Muscle layer of duodenum (tissue), 2 donors: ENCODE results near the gene PRTFDC1.

Experiments
- H3K27ac ChIP-seq: one replicate; pipeline ENCODE4 v1.7.0; 2013; ENCODE audit warnings: mild to moderate bottlenecking, low read length
- H3K27me3 ChIP-seq: one replicate; pipeline ENCODE4 v1.7.0; 2013; ENCODE audit warnings: low read depth, mild to moderate bottlenecking, control low read depth, low read length
- H3K36me3 ChIP-seq, 2 donors: one replicate each; pipeline ENCODE4 v1.7.0; 2013; ENCODE audit warnings: low read length in 2 of 2, control low read depth in 1 of 2, mild to moderate bottlenecking in 1 of 2; ENCODE audit not compliant: insufficient read depth in 2 of 2, control insufficient read depth in 1 of 2
- H3K4me1 ChIP-seq, 2 donors: one replicate each; pipeline ENCODE4 v1.7.0; 2013; ENCODE audit warnings: low read length in 2 of 2, mild to moderate bottlenecking in 2 of 2, control low read depth in 1 of 2, moderate library complexity in 1 of 2; ENCODE audit not compliant: insufficient read depth in 2 of 2, control insufficient read depth in 1 of 2
- H3K4me3 ChIP-seq, 2 donors: one replicate each; pipeline ENCODE4 v1.7.0; 2013; ENCODE audit warnings: low read length in 2 of 2, low read depth in 1 of 2, mild to moderate bottlenecking in 1 of 2
- H3K9me3 ChIP-seq, 2 donors: one replicate each; pipeline ENCODE4 v1.7.0; 2013; ENCODE audit warnings: low read length in 2 of 2, control low read depth in 1 of 2, mild to moderate bottlenecking in 1 of 2; ENCODE audit not compliant: control insufficient read depth in 1 of 2
- donor health status: healthy.

Gene PRTFDC1

DNA sequence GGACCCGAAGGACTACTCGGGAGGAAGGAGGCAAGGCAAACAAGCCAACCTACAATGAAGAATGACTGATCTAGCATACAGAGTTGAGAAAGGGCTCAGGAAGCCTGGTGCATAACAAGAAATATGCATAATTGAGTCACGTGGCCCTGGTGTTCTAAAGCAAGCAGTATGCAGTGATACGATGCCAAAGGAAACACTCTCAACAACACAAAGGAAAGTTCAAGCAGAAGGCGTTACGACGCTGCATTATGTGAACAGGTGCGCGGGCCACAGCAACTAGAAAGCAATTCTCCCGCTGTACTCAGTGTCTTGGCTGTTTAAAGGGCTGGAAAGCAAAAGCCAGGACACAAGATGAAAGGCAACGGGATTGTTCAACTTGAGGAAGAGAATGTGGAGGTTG is 100.8 kb downstream of the PRTFDC1 start:
- Histone ChIP-seq H3K27ac (no peak overlapping the region), H3K4me3 (no peak overlapping the region)

DNA sequence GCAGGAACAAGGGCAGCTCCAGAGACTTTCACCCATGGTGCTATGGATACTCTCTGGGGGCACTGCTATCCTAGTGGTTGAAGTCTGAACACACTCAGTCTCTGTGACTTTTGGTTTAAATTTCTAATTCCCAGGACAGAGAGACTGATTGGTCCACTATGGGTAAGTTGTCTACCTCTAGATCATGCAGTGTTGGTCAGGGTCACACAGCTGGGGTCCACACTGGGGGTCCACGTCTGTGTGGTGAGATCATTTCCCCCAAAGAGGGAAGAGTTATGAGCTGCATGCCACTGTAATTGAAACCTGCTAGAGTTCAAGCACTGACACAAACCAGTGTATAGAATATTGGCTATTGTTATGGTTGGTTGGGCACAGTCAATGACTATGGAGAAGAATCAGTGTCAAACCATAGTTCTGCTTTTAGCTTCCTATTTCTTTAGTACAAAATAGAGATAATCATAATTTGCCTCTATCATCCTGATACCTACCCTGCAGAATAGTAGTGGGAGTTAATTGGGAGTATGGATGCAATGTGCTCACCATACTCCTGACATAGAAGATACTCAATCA is 101.6 kb downstream of the PRTFDC1 start:
- H3K9me3 ChIP-seq, result no peaks in the 10 kb centered on the region
- no peaks in the 10 kb centered on the region for H3K36me3 ChIP-seq
- H3K27me3 ChIP-seq, result no peaks in the 10 kb centered on the region
- no peak overlapping the region for H3K4me3 ChIP-seq
- H3K4me1 ChIP-seq, result no peaks in the 10 kb centered on the region
- no peak overlapping the region for H3K27ac ChIP-seq

More for the DNA sequence above, 100.8 kb downstream of the PRTFDC1 start:
- no peaks in the 10 kb centered on the region for H3K36me3 ChIP-seq
- H3K27me3 ChIP-seq, result no peaks in the 10 kb centered on the region
- no peaks in the 10 kb centered on the region for H3K4me1 ChIP-seq
- H3K9me3 ChIP-seq, result no peaks in the 10 kb centered on the region

DNA sequence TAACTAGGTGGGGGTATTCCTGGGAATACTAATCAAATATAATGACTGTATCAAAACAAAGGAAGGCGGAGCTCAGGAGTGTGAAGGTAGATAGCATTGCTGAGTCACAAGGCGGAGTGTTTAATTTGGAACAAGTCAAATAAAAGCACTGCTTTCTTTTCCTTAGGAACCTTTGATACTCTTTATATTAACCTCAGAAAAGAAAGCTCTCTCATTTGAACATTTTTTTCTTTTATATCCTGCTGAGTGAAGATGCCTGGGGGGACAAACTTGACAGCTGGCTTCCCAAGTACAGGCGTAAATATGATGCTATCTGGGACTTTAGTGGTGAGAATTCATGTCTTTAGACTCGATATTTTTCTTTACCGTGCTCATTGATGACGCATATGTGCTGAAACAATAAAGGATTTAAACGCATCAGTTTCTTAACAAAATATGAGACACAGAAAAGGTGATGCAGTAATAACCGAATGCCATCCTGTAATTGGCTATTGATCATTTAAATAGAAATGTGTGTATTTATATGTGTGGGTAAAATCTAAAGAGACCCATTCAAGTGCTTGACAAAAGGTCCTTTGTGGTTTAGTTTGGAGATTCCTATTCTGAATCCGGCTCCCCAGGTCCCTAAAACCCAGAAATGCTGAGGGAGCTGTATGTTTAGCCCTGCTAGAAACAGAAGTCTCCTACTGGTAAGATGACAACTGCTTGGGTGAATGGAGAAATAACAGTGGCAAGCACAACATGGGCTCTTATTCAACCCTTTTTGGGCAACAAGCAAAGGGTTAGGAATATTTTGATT is 102.7 kb downstream of the PRTFDC1 start:
- no peaks in the 10 kb centered on the region for H3K9me3 ChIP-seq
- H3K36me3 ChIP-seq, result no peaks in the 10 kb centered on the region
- H3K27ac ChIP-seq, result peak overlapping the region; percentile 22
- H3K27me3 ChIP-seq, result no peaks in the 10 kb centered on the region
- H3K4me1 ChIP-seq, result no peaks in the 10 kb centered on the region
- no peak overlapping the region for H3K4me3 ChIP-seq

DNA sequence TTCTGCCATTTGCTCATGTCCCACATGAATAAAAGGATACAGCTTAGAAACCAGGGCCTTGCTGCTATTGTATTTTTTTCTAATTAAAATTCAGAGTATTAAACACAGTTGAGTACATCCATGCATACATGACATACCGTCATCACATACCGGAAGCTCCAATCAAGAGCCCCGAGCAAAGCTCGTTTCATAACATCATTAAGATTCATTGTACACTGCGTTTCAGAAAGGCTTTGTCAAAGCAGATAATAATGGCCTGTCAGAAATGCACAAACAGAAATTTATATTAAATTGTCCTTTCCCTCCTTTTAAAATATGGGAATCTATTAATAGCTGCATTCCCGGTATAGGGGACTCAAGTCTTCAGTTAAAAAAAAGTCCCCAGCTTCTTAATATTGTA is 103.4 kb downstream of the PRTFDC1 start:
- H3K27me3 ChIP-seq, result no peaks in the 10 kb centered on the region
- no peak overlapping the region for H3K4me3 ChIP-seq
- no peaks in the 10 kb centered on the region for H3K9me3 ChIP-seq
- no peak overlapping the region for H3K27ac ChIP-seq
- no peaks in the 10 kb centered on the region for H3K4me1 ChIP-seq
- H3K36me3 ChIP-seq, result no peaks in the 10 kb centered on the region

DNA sequence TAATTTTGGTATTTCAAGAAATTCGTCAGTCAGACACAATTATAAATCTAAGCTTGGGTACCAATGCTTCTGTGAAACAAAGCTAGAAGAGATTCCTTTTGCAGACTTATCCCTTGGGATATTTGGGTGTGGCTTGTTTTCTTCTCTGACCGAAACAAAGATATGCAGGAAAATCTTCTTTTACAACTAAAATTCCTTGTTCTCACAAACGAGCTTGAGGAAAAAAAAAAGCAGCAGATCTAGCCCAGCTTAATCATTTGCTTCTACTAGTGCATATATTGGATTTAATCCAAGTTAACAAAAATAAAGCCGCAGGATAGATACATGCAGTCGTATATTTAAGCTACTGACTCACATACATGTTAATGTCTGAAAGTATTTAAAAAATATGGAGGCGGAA is 104.2 kb downstream of the PRTFDC1 start:
- no peak overlapping the region for H3K27ac ChIP-seq
- no peaks in the 10 kb centered on the region for H3K27me3 ChIP-seq
- H3K4me1 ChIP-seq, result no peaks in the 10 kb centered on the region
- H3K36me3 ChIP-seq, result no peaks in the 10 kb centered on the region
- no peaks in the 10 kb centered on the region for H3K9me3 ChIP-seq
- H3K4me3 ChIP-seq, result no peak overlapping the region

DNA sequence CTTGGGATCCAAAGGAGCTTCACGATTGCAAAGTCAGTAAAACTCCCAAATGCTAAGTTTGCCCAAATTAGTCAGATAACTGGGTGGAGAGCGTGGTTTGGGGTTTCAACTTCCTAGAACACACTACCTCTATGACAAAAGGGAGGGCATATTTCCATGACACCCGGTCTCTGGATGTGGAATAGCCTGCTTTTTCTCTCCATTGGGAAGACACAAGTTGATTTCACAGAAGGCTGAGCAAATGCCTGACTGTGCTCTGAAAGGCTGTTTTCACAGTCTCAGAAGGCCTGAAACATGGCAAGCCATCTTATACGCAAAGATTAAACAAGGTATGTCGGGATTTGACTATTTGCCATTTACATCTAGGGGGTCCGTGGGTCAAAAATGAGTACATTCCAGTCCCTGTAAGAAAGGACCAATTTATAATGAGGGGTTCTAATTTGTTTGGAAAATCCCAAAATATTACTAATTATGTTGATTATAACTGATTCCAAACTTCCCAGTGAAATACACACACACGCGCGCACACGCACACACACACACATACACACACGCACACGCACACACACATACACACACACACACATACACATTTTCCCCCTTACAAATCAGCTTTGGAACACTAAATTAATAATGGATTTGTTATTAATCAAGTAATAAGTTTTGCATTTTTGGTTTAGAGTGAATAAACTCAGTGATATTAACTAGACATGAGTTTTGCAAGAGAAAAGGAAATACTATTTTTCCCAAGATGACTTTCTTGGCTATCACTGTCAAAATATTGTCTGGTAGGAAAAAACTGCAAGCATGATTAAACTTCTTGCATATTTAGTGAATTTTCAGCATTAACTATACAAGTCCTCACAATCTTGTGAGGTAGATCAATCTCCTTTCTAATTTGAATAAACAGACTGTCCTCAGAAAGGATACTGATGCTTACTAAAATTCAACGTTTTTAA is 105.0 kb downstream of the PRTFDC1 start:
- no peaks in the 10 kb centered on the region for H3K27me3 ChIP-seq
- H3K4me3 ChIP-seq, result no peak overlapping the region
- H3K36me3 ChIP-seq, result no peaks in the 10 kb centered on the region
- H3K9me3 ChIP-seq, result no peaks in the 10 kb centered on the region
- H3K4me1 ChIP-seq, result no peaks in the 10 kb centered on the region
- H3K27ac ChIP-seq, result no peak overlapping the region

DNA sequence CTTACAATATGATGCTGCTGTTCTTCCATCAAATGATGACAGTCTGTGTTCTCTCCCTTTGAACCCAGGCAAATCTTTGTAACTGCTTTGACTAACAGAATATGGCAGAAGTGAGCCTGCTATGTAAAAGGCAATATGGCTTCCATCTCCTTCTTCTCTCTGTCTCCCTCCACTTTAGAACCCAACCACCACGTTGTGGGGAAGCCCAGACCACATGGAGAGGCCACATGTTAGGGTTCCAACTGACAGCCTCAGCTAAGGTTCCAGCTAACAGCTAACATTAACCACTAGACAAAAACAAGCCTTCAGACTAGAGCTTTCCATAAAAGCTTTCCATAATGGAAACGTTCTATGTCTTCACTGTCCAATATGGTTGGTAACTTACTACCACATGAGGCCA is 107.7 kb downstream of the PRTFDC1 start:
- no peaks in the 10 kb centered on the region for H3K4me1 ChIP-seq
- no peak overlapping the region for H3K4me3 ChIP-seq
- H3K9me3 ChIP-seq, result no peaks in the 10 kb centered on the region
- H3K27me3 ChIP-seq, result no peaks in the 10 kb centered on the region
- H3K36me3 ChIP-seq, result no peaks in the 10 kb centered on the region
- H3K27ac ChIP-seq, result no peak overlapping the region

DNA sequence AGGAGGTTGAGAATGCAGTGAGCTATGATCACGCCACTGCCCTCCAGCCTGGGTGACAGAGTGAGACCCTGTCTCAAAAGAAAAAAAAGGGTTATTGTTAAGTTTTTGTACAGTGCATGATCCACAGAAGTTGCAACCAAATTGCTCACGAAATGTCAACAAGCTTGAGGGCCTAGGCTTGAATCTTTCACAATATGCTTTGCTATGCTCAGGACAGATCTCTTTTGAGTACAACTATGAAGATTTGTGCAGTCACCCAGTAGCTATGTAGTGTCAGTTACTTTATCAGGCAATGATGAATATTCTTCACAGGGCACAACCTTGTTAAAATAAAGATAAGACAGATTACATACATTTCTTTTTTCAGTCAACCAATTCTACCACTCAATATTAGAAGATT is 109.2 kb downstream of the PRTFDC1 start:
- H3K36me3 ChIP-seq, result no peaks in the 10 kb centered on the region
- H3K27ac ChIP-seq, result no peak overlapping the region
- H3K9me3 ChIP-seq, result no peaks in the 10 kb centered on the region
- no peak overlapping the region for H3K4me3 ChIP-seq
- H3K27me3 ChIP-seq, result no peaks in the 10 kb centered on the region
- H3K4me1 ChIP-seq, result no peaks in the 10 kb centered on the region

DNA sequence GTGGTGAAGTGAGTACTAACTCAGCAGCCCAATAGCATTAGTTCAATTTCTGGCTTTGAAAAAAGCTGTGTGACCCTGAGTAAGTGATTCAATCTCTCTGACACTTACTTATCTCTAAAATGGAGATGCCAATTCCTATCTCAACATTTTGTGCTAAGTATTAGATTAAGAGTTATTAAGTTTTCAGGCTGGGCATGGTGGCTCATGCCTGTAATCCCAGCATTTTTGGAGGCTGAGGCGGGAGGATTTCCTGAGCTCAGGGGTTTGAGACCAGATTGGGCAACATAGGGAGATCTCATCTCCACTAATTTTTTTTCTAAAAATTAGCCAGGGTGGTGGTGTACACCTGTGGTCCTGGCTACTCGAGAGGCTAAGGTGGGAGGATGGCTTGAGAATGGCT is 109.5 kb downstream of the PRTFDC1 start:
- no peak overlapping the region for H3K4me3 ChIP-seq
- no peaks in the 10 kb centered on the region for H3K4me1 ChIP-seq
- H3K9me3 ChIP-seq, result no peaks in the 10 kb centered on the region
- H3K27ac ChIP-seq, result no peak overlapping the region
- no peaks in the 10 kb centered on the region for H3K27me3 ChIP-seq
- no peaks in the 10 kb centered on the region for H3K36me3 ChIP-seq

DNA sequence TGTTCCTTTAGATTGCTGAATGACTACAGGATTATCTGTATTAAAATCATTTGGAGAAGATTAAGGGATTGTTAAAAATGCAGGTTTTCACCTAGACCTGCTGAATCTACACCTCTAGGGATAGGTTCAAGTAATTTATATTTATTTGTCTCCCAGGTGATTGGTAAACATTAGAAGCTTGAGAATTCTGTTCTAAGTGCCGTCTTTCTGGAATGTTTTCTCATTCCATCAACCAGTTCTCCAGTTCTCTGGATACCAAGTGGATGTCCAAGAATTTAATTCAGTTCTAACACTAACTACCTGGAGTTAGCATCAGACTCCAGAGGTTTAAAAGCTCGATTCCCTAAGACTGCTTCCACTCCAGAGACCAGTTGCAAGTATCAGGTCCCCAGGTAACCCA is 110.9 kb downstream of the PRTFDC1 start:
- Histone ChIP-seq H3K4me1 (no peaks in the 10 kb centered on the region), H3K27ac (no peak overlapping the region), H3K4me3 (no peak overlapping the region), H3K36me3 (no peaks in the 10 kb centered on the region), H3K9me3 (no peaks in the 10 kb centered on the region), H3K27me3 (no peaks in the 10 kb centered on the region)

DNA sequence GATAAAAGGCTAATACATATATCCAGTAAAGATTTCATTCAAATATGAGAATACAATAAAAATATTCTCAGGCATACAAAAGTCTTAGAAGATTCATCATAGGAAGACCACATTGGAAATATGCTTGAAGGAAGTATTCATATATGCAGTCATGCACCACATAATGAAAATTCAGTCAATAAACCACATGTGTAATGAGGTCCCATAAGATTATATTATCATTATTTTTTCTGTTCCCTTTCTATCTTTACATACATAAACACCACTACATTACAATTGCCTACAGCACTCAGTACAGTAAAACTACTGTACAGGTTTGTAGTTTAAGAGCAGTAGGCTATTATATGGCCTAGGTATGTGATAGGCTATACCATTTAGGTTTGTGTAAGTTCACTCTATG is 111.6 kb downstream of the PRTFDC1 start:
- Histone ChIP-seq H3K4me1 (no peaks in the 10 kb centered on the region), H3K27ac (no peak overlapping the region), H3K4me3 (no peak overlapping the region), H3K9me3 (no peaks in the 10 kb centered on the region), H3K27me3 (no peaks in the 10 kb centered on the region), H3K36me3 (no peaks in the 10 kb centered on the region)
